Memory B cell (primary cell): Measurements from ENCODE around the gene S100A2.
"Not testable (repeated sequence)": the region's sequence is repeated elsewhere in the genome, so short reads cannot be mapped to it uniquely, and the experiment has no call there.

ENCODE experiments used
- ATAC-seq: fragments of 150-1000 bp; cut with Tn5 transposase; 2 replicates; pipeline ENCODE4 v1.10.0; 2021; ENCODE audit warnings: low read depth, mild to moderate bottlenecking, moderate library complexity
- DNase-seq, 2 donors: peaks; one replicate each; pipeline ENCODE4 v3.0.0; 2022; ENCODE audit warnings: low spot score in 2 of 2
- H3K27ac Mint-ChIP-seq: one replicate; pipeline ENCODE4 v1.8.0; 2022; ENCODE audit warnings: mild to moderate bottlenecking, moderate library complexity, mixed read lengths
- H3K27me3 Mint-ChIP-seq: one replicate; pipeline ENCODE4 v1.8.0; 2022; ENCODE audit warnings: mixed read lengths
- H3K36me3 Mint-ChIP-seq: one replicate; pipeline ENCODE4 v1.8.0; 2022; ENCODE audit warnings: mild to moderate bottlenecking, mixed read lengths
- H3K4me1 Mint-ChIP-seq: one replicate; pipeline ENCODE4 v1.8.0; 2022; ENCODE audit warnings: mixed read lengths
- H3K4me3 Mint-ChIP-seq: one replicate; pipeline ENCODE4 v1.8.0; 2022; ENCODE audit warnings: mild to moderate bottlenecking, moderate library complexity, mixed read lengths
- H3K9me3 Mint-ChIP-seq: one replicate; pipeline ENCODE4 v1.8.0; 2022; ENCODE audit warnings: mixed read lengths

Gene S100A2

DNA sequence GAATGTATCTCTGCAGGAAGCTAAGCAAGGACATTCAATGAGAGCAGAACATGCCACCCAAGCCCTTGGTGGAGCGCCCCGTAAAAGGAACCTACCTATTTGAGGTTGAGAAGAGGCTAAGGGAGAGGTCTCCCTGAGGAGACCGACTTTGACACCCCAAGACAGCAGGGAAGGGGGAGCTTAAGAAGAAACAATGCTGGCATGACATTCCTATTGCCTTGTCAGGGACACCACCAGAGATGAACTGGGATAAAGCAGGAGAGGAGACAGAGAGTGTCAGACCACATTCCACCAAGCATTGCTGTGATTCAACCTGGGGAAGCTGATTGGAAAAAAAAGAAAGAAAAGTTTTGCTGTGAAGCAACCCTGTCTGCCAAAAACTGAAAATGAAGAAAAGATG, 13.3 kb upstream of the S100A2 start:
- Mint-ChIP-seq H3K36me3 (no peaks in the 10 kb centered on the region), H3K27ac (no peak overlapping the region), H3K4me1 (peaks cover 8% of the 10 kb centered on the region), H3K4me3 (no peak overlapping the region), H3K27me3 (peaks cover 8% of the 10 kb centered on the region), H3K9me3 (no peaks in the 10 kb centered on the region)
- ATAC-seq (no peak), DNase-seq (no peak)

DNA sequence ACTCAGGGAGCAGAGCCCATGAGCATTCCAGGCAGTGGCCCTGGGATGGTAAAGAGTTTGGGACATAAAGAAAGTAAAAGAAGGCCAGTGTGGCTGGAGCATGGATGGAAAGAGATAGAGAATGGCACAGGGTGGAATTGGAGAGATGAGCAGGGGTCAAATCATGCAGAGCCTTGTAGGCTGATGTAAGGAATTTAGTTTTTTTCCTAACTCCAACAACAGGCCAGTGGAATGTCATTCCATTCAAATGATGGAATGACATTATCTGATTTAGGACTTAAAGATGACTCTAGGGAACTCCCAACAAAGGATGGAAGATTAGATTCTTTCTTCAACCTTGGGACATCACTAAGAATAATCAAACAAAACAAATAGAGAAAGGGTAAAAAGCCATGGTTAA, 12.8 kb upstream of the S100A2 start:
- no peak for ATAC-seq
- no peaks in the 10 kb centered on the region for H3K36me3 Mint-ChIP-seq
- DNase-seq = no peak
- H3K4me1 Mint-ChIP-seq = peaks cover 8% of the 10 kb centered on the region
- H3K4me3 Mint-ChIP-seq = no peak overlapping the region
- H3K27ac Mint-ChIP-seq = no peak overlapping the region
- H3K9me3 Mint-ChIP-seq = no peaks in the 10 kb centered on the region
- peaks cover 8% of the 10 kb centered on the region for H3K27me3 Mint-ChIP-seq

DNA sequence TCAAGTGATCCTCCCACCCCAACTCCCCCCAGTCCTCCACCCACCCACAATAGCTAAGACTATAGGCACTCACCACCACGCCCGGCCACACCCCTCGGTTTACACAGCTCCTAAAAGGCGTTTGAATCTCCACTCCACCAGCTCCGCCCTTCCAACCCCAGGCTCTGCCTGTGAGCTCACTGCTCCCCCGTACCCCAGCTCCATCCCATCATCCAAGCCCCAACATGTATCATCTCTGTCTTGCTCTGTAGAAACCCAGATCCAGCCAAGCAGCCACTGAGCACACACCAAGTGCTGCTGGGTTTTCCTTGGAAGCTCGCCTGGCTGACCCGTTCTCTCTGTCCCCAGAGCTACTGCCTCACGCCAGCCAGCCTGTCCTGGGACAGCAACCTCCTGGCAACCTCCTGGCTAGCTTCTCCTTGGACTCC, 12.0 kb upstream of the S100A2 start:
- H3K27me3 Mint-ChIP-seq = peaks cover 8% of the 10 kb centered on the region
- no peaks in the 10 kb centered on the region for H3K36me3 Mint-ChIP-seq
- no peak overlapping the region for H3K4me3 Mint-ChIP-seq
- H3K27ac Mint-ChIP-seq = no peak overlapping the region
- peaks cover 16% of the 10 kb centered on the region for H3K4me1 Mint-ChIP-seq
- ATAC-seq (no peak), DNase-seq (no peak)
- no peaks in the 10 kb centered on the region for H3K9me3 Mint-ChIP-seq

DNA sequence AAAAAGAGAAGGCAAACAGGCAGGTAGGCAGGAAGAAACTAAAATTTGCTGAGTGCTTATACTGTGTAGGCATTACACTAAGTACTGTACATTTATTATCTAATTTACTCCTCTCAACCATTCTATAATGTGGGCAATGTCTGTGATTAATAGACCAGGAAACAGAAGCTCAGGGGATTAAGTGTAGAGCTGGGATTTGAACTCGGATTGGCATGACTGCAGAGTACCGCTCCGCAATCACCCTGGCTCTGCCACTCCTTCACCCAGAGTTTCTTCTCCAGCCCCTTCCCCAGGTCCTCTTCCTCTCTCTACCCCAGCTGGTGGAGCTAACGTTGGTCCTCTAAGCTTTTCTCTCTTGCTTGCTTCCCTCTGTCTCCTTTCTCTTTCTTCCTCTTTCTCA, 11.5 kb upstream of the S100A2 start:
- Mint-ChIP-seq H3K27ac (no peak overlapping the region), H3K9me3 (no peaks in the 10 kb centered on the region), H3K4me1 (peaks cover 17% of the 10 kb centered on the region), H3K36me3 (no peaks in the 10 kb centered on the region), H3K4me3 (no peak overlapping the region), H3K27me3 (peaks cover 8% of the 10 kb centered on the region)
- DNase-seq (no peak), ATAC-seq (no peak)

DNA sequence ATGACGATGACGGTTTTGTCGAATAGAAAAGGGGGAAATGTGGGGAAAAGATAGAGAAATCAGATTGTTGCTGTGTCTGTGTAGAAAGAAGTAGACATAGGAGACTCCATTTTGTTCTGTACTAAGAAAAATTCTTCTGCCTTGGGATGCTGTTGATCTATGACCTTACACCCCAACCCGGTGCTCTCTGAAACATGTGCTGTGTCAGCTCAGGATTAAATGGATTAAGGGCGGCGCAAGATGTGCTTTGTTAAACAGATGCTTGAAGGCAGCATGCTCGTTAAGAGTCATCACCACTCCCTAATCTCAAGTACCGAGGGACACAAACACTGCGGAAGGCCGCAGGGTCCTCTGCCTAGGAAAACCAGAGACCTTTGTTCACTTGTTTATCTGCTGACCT, 9.9 kb upstream of the S100A2 start:
- not testable (repeated sequence) for H3K27me3 Mint-ChIP-seq, H3K36me3 Mint-ChIP-seq, DNase-seq, H3K9me3 Mint-ChIP-seq, H3K4me3 Mint-ChIP-seq, ATAC-seq, H3K27ac Mint-ChIP-seq
- peaks cover 17% of the 10 kb centered on the region for H3K4me1 Mint-ChIP-seq

DNA sequence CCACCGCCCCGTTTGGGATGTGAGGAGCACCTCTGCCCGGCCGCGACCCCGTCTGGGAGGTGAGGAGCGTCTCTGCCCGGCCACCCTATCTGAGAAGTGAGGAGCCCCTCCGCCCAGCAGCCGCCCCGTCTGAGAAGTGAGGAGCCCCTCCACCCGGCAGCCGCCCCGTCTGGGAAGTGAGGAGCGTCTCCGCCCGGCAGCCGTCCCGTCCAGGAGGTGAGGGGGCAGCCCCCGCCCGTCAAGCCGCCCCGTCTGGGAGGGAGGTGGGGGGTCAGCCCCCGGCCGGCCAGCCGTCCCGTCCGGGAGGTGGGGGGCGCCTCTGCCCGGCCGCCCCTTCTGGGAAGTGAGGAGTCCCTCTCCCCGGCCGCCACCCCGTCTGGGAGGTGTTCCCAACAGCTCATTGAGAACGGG, 9.4 kb upstream of the S100A2 start:
- H3K4me3 Mint-ChIP-seq, H3K27ac Mint-ChIP-seq, H3K9me3 Mint-ChIP-seq: not testable (repeated sequence)

DNA sequence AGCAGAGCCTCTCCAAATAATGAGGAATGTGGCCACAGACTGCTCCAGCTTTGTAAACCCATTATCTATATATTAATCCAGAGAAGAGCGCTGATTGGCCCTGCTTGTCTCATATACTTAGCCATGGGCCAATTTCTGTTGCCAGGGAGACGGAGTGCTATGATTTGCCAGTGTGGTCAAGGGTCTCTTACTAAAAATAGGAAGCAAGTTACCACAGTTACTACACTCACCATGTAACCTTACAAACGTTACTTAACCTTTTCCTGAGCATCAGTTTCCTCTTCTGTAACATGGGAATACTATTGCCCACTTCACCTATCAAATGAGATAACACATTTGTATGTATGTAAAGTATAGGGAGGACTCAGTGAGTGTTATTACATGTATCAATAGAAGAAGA, 7.7 kb upstream of the S100A2 start:
- H3K4me3 Mint-ChIP-seq = no peak overlapping the region
- no peak overlapping the region for H3K27ac Mint-ChIP-seq
- H3K36me3 Mint-ChIP-seq = no peaks in the 10 kb centered on the region
- H3K27me3 Mint-ChIP-seq = peaks cover 7% of the 10 kb centered on the region
- H3K9me3 Mint-ChIP-seq = no peaks in the 10 kb centered on the region
- peaks cover 23% of the 10 kb centered on the region for H3K4me1 Mint-ChIP-seq
- ATAC-seq = no peak
- DNase-seq = no peak

More for the DNA sequence above, 9.4 kb upstream of the S100A2 start:
- DNase-seq, H3K27me3 Mint-ChIP-seq, H3K36me3 Mint-ChIP-seq, ATAC-seq: not testable (repeated sequence)
- H3K4me1 Mint-ChIP-seq = peaks cover 17% of the 10 kb centered on the region

DNA sequence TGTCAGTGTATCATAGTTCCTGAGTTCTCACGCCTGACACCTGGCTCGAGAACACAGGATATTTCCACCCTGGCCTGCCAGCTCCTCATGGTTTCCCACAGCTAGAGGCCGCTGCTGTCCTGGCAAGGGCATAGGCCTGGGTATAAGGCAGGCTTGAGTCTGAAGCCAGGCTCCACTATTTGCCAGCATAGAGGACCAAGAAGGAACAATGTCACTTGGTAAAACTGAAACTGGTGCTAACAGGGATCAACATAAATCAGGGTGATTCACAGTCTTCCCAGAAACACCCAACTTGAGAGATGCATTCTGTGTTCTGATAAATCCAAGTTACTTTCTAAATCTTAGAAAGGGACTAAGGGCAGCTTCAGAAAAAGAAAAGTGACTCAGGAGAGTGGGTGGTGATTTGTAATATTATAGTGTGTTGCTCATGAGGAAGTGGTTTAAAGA, 6.9 kb upstream of the S100A2 start:
- H3K27me3 Mint-ChIP-seq = peaks cover 2% of the 10 kb centered on the region
- no peaks in the 10 kb centered on the region for H3K36me3 Mint-ChIP-seq
- peaks cover 24% of the 10 kb centered on the region for H3K4me1 Mint-ChIP-seq
- DNase-seq (peak; percentile 61 to 62), ATAC-seq (peak; percentile 95)
- H3K27ac Mint-ChIP-seq = no peak overlapping the region
- H3K4me3 Mint-ChIP-seq = no peak overlapping the region
- no peaks in the 10 kb centered on the region for H3K9me3 Mint-ChIP-seq

DNA sequence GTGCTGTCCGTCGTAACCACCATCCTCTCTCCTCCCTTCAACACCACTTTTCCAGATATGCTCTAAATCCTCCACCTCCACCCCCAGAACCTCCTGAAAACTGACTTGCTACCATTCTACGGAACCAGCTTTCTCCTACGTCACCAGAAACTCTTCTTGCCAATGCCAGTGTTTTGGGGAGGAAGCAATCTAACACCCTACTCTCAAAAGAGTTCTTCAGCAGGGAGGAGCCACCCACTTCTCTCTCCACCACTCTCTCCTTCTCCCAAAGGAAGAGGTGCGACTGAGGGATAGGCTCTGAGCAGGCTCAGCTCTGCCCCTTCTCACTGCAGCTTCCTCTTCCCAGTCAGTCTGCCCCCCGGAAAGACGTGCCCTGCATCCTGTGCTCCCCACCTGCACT, 6.1 kb upstream of the S100A2 start:
- DNase-seq (no peak), ATAC-seq (no peak)
- H3K27me3 Mint-ChIP-seq = peaks cover 2% of the 10 kb centered on the region
- H3K9me3 Mint-ChIP-seq = no peaks in the 10 kb centered on the region
- H3K36me3 Mint-ChIP-seq = no peaks in the 10 kb centered on the region
- H3K4me3 Mint-ChIP-seq = no peak overlapping the region
- H3K27ac Mint-ChIP-seq = no peak overlapping the region
- peaks cover 24% of the 10 kb centered on the region for H3K4me1 Mint-ChIP-seq

DNA sequence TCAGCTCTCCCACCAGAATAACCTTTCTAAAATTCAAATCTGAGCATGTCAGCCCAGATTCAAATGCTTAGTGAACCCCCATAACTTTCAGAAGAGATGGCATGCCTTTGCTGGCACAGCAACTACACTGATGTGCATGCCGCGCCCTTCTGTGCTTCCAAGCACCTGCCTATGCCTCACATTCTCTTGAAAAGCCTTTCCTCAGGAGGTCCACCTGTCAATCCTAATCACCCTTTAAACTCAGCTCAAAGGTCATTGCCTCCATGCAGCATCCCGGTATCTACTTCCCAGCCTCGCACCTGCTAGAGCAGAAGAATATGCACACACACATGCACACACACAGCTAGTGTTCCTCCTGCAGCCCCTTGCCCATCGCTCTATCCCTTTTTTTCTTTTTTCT, 5.2 kb upstream of the S100A2 start:
- ATAC-seq (no peak), DNase-seq (no peak)
- no peak overlapping the region for H3K27ac Mint-ChIP-seq
- H3K9me3 Mint-ChIP-seq = no peaks in the 10 kb centered on the region
- peaks cover 2% of the 10 kb centered on the region for H3K27me3 Mint-ChIP-seq
- no peak overlapping the region for H3K4me3 Mint-ChIP-seq
- H3K36me3 Mint-ChIP-seq = no peaks in the 10 kb centered on the region
- H3K4me1 Mint-ChIP-seq = peaks cover 31% of the 10 kb centered on the region

DNA sequence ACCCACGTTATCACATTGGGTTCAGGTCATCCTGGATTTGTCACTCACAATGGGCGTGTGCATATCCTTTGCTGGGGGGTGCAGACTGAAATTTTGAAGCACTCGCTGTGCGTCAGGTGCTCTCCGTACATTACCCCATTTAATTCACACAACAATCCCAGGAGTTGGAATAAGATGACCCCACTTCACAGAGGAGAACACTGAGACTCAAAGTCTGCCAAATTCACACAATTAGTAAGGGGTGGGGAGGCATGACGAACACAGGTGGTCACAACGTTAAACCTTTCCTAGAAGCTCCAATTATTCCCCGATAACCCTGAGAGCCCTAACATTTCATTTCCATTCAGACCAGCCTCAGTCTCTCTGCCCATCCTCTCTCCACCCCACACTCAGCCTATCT, 3.8 kb upstream of the S100A2 start:
- H3K27ac Mint-ChIP-seq = no peak overlapping the region
- no peak overlapping the region for H3K4me3 Mint-ChIP-seq
- peaks cover 2% of the 10 kb centered on the region for H3K27me3 Mint-ChIP-seq
- H3K4me1 Mint-ChIP-seq = peaks cover 34% of the 10 kb centered on the region
- ATAC-seq = no peak
- DNase-seq = no peak
- H3K36me3 Mint-ChIP-seq = no peaks in the 10 kb centered on the region
- no peaks in the 10 kb centered on the region for H3K9me3 Mint-ChIP-seq

DNA sequence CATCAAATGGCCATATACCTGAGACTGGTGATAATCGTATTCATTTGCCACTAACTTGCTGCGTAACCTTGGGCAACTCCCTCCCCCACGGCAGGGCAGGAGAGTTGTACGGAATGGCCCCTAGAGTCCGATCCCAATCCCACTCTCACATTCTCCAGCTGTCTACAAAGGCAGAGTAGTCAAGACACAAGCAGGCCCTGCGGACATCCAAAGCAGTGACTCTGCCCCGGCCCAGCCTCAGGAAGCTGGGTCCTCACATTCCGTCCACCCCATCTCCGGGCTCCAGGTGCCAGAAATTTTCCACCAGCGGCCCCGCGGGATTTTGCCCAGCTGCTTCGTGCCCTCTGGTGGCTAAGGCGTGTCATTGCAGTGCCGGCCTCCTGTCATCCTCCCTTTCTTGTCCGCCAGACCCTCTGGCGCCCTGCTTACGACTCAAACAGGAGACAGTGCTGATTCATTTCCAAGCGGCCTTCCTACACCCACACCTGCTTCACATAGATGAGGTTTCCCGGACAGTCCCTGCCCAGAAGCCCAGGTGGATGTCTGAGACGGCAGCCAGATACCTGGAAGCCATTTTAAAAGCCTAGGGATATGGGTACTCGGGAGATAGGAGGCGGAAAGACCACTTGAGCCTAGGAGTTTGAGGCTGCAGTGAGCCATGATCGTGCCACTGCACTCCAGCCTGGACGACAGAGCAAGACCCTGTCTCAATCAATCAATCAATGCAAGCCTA, 2.9 kb upstream of the S100A2 start:
- DNase-seq = peak; percentile 74 to 76
- H3K4me3 Mint-ChIP-seq = peak overlapping the region; percentile 70
- ATAC-seq = peak; percentile 44
- H3K4me1 Mint-ChIP-seq = peaks cover 34% of the 10 kb centered on the region
- no peak overlapping the region for H3K27ac Mint-ChIP-seq
- H3K9me3 Mint-ChIP-seq = no peaks in the 10 kb centered on the region
- no peaks in the 10 kb centered on the region for H3K36me3 Mint-ChIP-seq
- peaks cover 2% of the 10 kb centered on the region for H3K27me3 Mint-ChIP-seq

DNA sequence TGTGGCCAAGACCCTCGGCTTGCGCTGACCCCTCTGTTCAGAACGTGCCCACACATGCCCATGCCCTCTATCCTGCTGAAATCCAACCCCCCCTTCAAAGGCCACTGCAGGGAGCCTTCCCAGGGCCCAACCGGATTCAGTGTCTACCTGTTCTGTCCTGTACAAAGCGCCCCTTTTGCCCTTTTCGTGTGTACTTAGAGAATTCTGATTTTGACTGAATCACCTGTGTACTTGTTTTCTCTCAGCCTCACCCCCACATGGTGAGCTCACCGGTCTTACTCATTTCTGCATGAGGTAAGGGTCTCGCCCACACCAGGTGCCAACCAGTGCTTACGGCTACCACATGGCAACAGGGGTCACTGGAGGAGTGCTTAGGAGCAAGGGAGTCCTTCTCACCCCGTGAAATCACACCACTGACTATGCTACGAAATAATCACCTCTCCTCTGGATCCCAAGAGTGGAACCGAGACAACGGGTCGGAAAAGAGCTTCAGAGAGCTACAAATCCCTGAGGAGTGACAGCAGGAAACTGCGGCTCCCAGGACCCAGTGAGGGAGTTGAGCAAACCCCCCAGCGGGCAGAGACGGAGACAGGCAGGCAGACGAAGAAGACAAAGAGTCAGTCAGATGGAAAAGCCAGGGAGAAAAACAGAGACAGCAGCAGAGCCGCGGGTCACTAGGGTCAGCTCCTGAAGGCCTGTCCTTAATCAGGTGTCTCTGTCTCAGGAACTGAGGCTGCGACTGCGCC, 2.1 kb upstream of the S100A2 start:
- DNase-seq (no peak), ATAC-seq (no peak)
- Mint-ChIP-seq H3K4me1 (peaks cover 28% of the 10 kb centered on the region), H3K27me3 (peaks cover 2% of the 10 kb centered on the region), H3K27ac (no peak overlapping the region), H3K4me3 (no peak overlapping the region), H3K9me3 (no peaks in the 10 kb centered on the region), H3K36me3 (no peaks in the 10 kb centered on the region)

DNA sequence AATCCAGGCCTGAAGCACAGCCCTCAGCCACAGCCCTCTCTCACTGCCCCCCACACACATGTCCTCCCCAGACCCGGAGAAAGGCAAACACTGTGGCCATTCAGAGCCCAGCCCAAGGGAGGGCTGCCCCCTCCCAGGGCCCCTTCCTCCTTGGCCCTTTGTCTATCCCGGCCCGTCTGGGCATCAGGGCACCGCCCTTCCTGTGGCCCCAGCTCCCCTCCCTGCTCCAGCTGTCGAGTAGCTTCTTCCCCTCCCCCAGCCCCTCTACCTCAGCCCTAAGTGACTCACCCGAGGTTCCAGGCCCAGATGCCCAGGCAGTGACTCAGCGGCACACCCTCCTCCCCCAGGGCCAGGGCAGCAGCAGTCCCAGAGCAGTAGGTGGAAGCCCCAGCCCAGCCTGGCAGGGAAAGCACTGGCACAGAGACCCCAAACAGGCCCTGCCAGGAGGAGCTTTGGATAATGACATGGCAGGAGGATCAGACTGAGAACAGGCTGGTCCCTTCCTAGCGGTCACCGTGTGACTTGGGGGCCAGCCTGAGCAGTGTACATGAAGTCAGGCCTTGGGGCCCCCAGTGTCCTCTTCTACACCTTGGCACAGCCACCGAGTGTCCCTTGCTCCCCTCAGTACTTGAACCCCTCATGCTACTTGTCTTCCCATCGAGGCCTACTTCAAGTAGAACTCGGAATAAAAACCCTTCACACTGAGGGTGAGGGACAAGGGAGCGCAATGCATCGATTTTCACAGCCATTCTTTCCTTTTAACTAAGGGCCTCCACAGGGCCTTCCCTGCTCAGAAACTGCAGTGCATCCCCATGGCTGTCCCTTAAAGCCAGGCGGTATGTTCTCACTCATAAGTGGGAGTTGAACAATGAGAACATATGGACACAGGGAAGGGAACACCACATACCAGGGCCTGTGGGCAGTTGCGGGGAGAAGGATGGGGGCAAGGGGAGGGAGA, 1.0 kb upstream of the S100A2 start:
- H3K9me3 Mint-ChIP-seq = no peaks in the 10 kb centered on the region
- DNase-seq (no peak), ATAC-seq (peak; percentile 41)
- peaks cover 2% of the 10 kb centered on the region for H3K27me3 Mint-ChIP-seq
- H3K27ac Mint-ChIP-seq = peak overlapping the region; percentile 82
- peaks cover 25% of the 10 kb centered on the region for H3K4me1 Mint-ChIP-seq
- H3K36me3 Mint-ChIP-seq = no peaks in the 10 kb centered on the region
- peak overlapping the region; percentile 30 for H3K4me3 Mint-ChIP-seq
